DOHH2 (cell line): Measurements from ENCODE around the gene MYT1.

Experiments
- H3F3A ChIP-seq: fragments of 200-600 bp; sonication (generic), shearing (Covaris generic); 2 replicates; pipeline ENCODE4 v1.6.0; 2016; ENCODE audit warnings: antibody characterized with exemption, mild to moderate bottlenecking; ENCODE audit not compliant: control insufficient read depth, insufficient read depth
- H3K27ac ChIP-seq: fragments of 200-600 bp; sonication (generic); 2 replicates; pipeline ENCODE4 v1.5.1; 2014; ENCODE audit warnings: low read depth, mild to moderate bottlenecking, low read length, moderate library complexity
- H3K27me3 ChIP-seq: fragments of 200-600 bp; sonication (generic); 2 replicates; pipeline ENCODE4 v1.6.1; 2014; ENCODE audit warnings: mild to moderate bottlenecking, low read length, mixed read lengths; ENCODE audit not compliant: control insufficient read depth
- H3K36me3 ChIP-seq: fragments of 200-600 bp; sonication (generic); 2 replicates; pipeline ENCODE4 v1.6.1; 2014; ENCODE audit warnings: mild to moderate bottlenecking, low read length, moderate library complexity, mixed read lengths; ENCODE audit not compliant: control insufficient read depth
- H3K4me1 ChIP-seq: fragments of 200-600 bp; sonication (generic); 2 replicates; pipeline ENCODE4 v1.6.1; 2014; ENCODE audit warnings: mild to moderate bottlenecking, low read length, mixed read lengths; ENCODE audit not compliant: control insufficient read depth
- H3K4me2 ChIP-seq: fragments of 200-600 bp; sonication (generic); 2 replicates; pipeline ENCODE4 v1.6.0; 2014; ENCODE audit warnings: mild to moderate bottlenecking, low read length, moderate library complexity
- H3K4me3 ChIP-seq: fragments of 200-600 bp; sonication (generic); 2 replicates; pipeline ENCODE4 v1.5.1; 2014; ENCODE audit warnings: mild to moderate bottlenecking, low read length, mixed read lengths
- H3K79me2 ChIP-seq: fragments of 200-600 bp; sonication (generic); 2 replicates; pipeline ENCODE4 v1.6.1; 2014; ENCODE audit warnings: mild to moderate bottlenecking, low read length, mixed read lengths; ENCODE audit not compliant: control insufficient read depth
- H3K9me2 ChIP-seq: fragments of 200-600 bp; sonication (generic); replicated peaks from 2 replicates; pipeline ENCODE4 v1.6.1; 2014; ENCODE audit warnings: mild to moderate bottlenecking, low read length, mixed read lengths; ENCODE audit not compliant: control insufficient read depth
- H3K9me3 ChIP-seq: fragments of 200-600 bp; sonication (generic); 2 replicates; pipeline ENCODE4 v1.6.1; 2014; ENCODE audit warnings: antibody characterized with exemption, low read length, mixed read lengths; ENCODE audit not compliant: control insufficient read depth, insufficient read depth
- H4K20me1 ChIP-seq: fragments of 200-600 bp; sonication (generic); 2 replicates; pipeline ENCODE4 v1.6.0; 2014; ENCODE audit warnings: low read depth, mild to moderate bottlenecking, antibody characterized with exemption, low read length, moderate library complexity; ENCODE audit not compliant: control insufficient read depth, insufficient read depth
- EZH2phosphoT487 ChIP-seq: fragments of 200-600 bp; sonication (generic); IDR thresholded peaks from 2 replicates; pipeline ENCODE4 v1.6.1; 2017; ENCODE audit warnings: borderline replicate concordance, mild to moderate bottlenecking, antibody characterized with exemption, low read length, moderate library complexity, mixed read lengths
- TF ChIP-seq, protein P1 (sequence below): fragments of 200-600 bp; sonication (generic); IDR thresholded peaks from one replicate; pipeline ENCODE4 v1.5.1; 2014; ENCODE audit warnings: antibody characterized with exemption, mild to moderate bottlenecking, low read depth, low read length; ENCODE audit not compliant: poor library complexity, severe bottlenecking

The MYT1 gene

DNA sequence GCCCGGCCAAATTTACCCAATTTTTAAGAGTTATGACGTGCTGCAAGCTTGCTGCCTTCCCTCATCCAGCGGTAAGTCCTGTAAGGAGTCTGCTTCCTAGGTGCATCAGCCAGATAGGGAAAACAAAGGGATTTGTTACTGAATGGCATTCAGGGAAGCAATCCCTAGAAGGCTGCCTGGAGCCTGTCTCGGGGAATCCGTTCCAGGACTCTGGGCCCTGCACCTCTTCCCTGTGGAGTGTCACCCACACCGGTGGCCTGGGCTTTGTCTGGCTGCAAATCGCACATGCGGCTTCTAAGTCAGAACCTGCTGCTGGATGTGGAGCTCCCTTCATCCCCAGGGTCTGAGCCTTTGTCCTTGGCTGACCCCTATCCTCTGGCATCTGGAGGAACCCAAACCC lies 7.0 kb downstream of the MYT1 start:
- H3K9me3 ChIP-seq = no peaks in the 10 kb centered on the region
- peaks cover 11% of the 10 kb centered on the region for H3K27me3 ChIP-seq
- H3K4me1 ChIP-seq = no peaks in the 10 kb centered on the region
- no peaks in the 10 kb centered on the region for H3K79me2 ChIP-seq
- TF ChIP-seq, protein P1, sequence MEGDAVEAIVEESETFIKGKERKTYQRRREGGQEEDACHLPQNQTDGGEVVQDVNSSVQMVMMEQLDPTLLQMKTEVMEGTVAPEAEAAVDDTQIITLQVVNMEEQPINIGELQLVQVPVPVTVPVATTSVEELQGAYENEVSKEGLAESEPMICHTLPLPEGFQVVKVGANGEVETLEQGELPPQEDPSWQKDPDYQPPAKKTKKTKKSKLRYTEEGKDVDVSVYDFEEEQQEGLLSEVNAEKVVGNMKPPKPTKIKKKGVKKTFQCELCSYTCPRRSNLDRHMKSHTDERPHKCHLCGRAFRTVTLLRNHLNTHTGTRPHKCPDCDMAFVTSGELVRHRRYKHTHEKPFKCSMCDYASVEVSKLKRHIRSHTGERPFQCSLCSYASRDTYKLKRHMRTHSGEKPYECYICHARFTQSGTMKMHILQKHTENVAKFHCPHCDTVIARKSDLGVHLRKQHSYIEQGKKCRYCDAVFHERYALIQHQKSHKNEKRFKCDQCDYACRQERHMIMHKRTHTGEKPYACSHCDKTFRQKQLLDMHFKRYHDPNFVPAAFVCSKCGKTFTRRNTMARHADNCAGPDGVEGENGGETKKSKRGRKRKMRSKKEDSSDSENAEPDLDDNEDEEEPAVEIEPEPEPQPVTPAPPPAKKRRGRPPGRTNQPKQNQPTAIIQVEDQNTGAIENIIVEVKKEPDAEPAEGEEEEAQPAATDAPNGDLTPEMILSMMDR = no peak
- no peak for TF ChIP-seq EZH2phosphoT487
- H3K27ac ChIP-seq = no peak overlapping the region
- H4K20me1 ChIP-seq = no peaks in the 10 kb centered on the region
- no peak overlapping the region for H3K4me3 ChIP-seq
- no peaks in the 10 kb centered on the region for H3F3A ChIP-seq
- no peak overlapping the region for H3K4me2 ChIP-seq
- H3K9me2 ChIP-seq = no peaks in the 10 kb centered on the region
- H3K36me3 ChIP-seq = no peaks in the 10 kb centered on the region

DNA sequence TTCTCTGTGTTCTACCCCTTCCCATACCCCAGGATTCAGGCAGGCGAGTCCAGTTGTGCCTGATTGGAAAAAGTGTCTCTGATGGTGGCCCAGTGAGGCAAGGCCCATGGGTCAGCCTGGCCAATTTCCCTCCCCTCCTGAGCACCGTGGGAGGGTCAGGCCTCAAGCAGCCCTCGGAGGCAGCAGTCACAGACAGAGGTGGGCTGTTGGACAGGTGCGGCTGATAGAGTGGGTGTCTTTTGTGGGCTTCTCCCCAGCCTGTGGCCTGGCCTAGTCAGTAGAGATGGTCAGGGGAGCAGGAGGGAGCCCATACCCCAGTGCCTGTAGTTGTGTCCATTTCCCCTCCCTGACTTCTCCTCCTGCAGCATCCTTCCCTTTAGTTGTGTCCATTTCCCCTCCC lies 8.9 kb downstream of the MYT1 start:
- H3K4me3 ChIP-seq = no peak overlapping the region
- TF ChIP-seq, protein P1 = no peak
- no peak for TF ChIP-seq EZH2phosphoT487
- no peaks in the 10 kb centered on the region; the same call in 1 of the 2 replicates for H3K27me3 ChIP-seq
- no peaks in the 10 kb centered on the region for H3K9me3 ChIP-seq
- H3K4me1 ChIP-seq = peaks cover 5% of the 10 kb centered on the region
- H3F3A ChIP-seq = no peaks in the 10 kb centered on the region
- no peaks in the 10 kb centered on the region for H3K79me2 ChIP-seq
- no peaks in the 10 kb centered on the region for H4K20me1 ChIP-seq
- H3K27ac ChIP-seq = no peak overlapping the region
- H3K36me3 ChIP-seq = no peaks in the 10 kb centered on the region
- no peaks in the 10 kb centered on the region for H3K9me2 ChIP-seq
- no peak overlapping the region for H3K4me2 ChIP-seq

DNA sequence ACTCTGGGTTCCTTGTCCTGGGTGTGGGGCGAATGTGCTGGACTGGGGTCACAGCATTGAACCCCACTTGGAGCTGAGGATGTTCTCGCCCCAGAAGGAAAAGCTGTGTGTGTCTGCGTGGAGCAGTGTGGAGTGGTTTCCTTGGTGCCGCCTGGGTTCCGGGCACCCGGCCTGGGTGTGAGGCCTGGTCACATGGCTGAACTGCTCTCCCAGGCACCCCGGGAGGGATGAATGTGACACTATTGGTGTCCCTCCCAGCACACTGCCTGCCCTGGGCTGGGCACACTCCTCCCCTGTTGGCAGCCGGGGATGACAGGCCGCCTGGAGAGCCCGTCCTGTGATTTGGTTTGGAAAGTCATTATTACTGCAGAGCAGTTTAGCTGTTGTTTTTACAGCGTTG lies 12.3 kb downstream of the MYT1 start:
- H3F3A ChIP-seq = no peaks in the 10 kb centered on the region
- H4K20me1 ChIP-seq = no peaks in the 10 kb centered on the region
- H3K36me3 ChIP-seq = no peaks in the 10 kb centered on the region
- H3K9me2 ChIP-seq = no peaks in the 10 kb centered on the region
- TF ChIP-seq, protein P1 = no peak
- TF ChIP-seq EZH2phosphoT487 = no peak
- no peaks in the 10 kb centered on the region for H3K27me3 ChIP-seq
- peaks cover 5% of the 10 kb centered on the region for H3K4me1 ChIP-seq
- no peaks in the 10 kb centered on the region for H3K79me2 ChIP-seq
- no peak overlapping the region for H3K27ac ChIP-seq
- H3K9me3 ChIP-seq = peaks cover 4% of the 10 kb centered on the region; the same call in 1 of the 2 replicates
- no peak overlapping the region for H3K4me3 ChIP-seq
- no peak overlapping the region for H3K4me2 ChIP-seq
